ENCODE data around the gene GRID2.

GRID2 gene

GRCh38 chr4:92497141-92497540 is 193.4 kb downstream of the GRID2 start:
- H3K4me3 ChIP-seq (ENCODE audit: low read length) = no peak overlapping the region
- no peak for TF ChIP-seq CTCF (conservative IDR thresholded peaks at IDR 0.05; ENCODE audit: low read depth, low read length)
- DNase-seq (ENCODE audit: low read depth) = no peak

- H3K4me3 ChIP-seq (ENCODE audit: low read length) = no peak overlapping the region
- peak; percentile 10 for DNase-seq (ENCODE audit: low read depth)
- TF ChIP-seq CTCF (conservative IDR thresholded peaks at IDR 0.05; ENCODE audit: low read depth, low read length) = no peak
Observed at GRCh38 chr4:92501456-92501855, 197.7 kb downstream of the GRID2 start.

GRCh38 chr4:92506933-92507332 is 203.2 kb downstream of the GRID2 start:
- no peak for TF ChIP-seq CTCF (conservative IDR thresholded peaks at IDR 0.05; ENCODE audit: low read depth, low read length)
- DNase-seq (ENCODE audit: low read depth) = no peak
- no peak overlapping the region for H3K4me3 ChIP-seq (ENCODE audit: low read length)

- H3K4me3 ChIP-seq (ENCODE audit: low read length) = no peak overlapping the region
- no peak for DNase-seq (ENCODE audit: low read depth)
- TF ChIP-seq CTCF (conservative IDR thresholded peaks at IDR 0.05; ENCODE audit: low read depth, low read length) = no peak
Observed at GRCh38 chr4:92514627-92515026, 210.9 kb downstream of the GRID2 start.

- no peak for DNase-seq (ENCODE audit: low read depth)
- H3K4me3 ChIP-seq (ENCODE audit: low read length) = no peak overlapping the region
- no peak for TF ChIP-seq CTCF (conservative IDR thresholded peaks at IDR 0.05; ENCODE audit: low read depth, low read length)
Observed at GRCh38 chr4:92516450-92516849, 212.7 kb downstream of the GRID2 start.

GRCh38 chr4:92519727-92520126 is 216.0 kb downstream of the GRID2 start:
- no peak for TF ChIP-seq CTCF (conservative IDR thresholded peaks at IDR 0.05; ENCODE audit: low read depth, low read length)
- no peak for DNase-seq (ENCODE audit: low read depth)
- no peak overlapping the region for H3K4me3 ChIP-seq (ENCODE audit: low read length)

- no peak for TF ChIP-seq CTCF (conservative IDR thresholded peaks at IDR 0.05; ENCODE audit: low read depth, low read length)
- no peak overlapping the region for H3K4me3 ChIP-seq (ENCODE audit: low read length)
- no peak for DNase-seq (ENCODE audit: low read depth)
Observed at GRCh38 chr4:92520563-92520962, 216.8 kb downstream of the GRID2 start.

All from retinal pigment epithelial cell (primary cell).